OCI-LY7 (cell line): ENCODE measurements around the gene NWD2.

Source experiments
- EZH2phosphoT487 ChIP-seq: fragments of 200-600 bp; sonication (generic); IDR thresholded peaks from 2 replicates; pipeline ENCODE4 v1.6.1; 2018; ENCODE audit warnings: low read depth, borderline replicate concordance, mild to moderate bottlenecking, mixed run types, antibody characterized with exemption, low read length, moderate library complexity, mixed read lengths
- TF ChIP-seq, protein P1 (sequence below): fragments of 200-600 bp; sonication (generic); conservative IDR thresholded peaks from 2 replicates; pipeline ENCODE4 v1.5.1; 2014; ENCODE audit warnings: mild to moderate bottlenecking, antibody characterized with exemption, low read length, moderate library complexity, mixed read lengths

DNA sequence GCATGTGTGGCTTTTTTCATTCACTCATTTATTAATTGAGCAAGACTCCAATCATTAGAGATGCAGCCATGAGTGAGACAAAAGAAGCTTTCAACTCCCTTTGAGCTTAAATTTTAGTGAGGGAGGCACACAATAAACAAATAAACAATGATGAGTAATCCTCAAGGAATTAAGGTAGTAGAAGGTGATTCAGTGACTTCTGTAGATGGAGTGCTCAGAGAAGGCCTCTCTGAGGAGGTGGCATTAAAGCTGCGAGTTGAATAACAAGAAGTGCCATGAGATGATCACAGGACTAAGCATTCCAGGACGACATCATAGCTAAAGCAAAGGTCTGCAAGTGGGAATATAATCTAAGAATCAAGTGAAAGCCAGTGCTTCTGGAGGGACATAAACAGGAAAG lies 77.6 kb downstream of the NWD2 start:
- TF ChIP-seq, protein P1, sequence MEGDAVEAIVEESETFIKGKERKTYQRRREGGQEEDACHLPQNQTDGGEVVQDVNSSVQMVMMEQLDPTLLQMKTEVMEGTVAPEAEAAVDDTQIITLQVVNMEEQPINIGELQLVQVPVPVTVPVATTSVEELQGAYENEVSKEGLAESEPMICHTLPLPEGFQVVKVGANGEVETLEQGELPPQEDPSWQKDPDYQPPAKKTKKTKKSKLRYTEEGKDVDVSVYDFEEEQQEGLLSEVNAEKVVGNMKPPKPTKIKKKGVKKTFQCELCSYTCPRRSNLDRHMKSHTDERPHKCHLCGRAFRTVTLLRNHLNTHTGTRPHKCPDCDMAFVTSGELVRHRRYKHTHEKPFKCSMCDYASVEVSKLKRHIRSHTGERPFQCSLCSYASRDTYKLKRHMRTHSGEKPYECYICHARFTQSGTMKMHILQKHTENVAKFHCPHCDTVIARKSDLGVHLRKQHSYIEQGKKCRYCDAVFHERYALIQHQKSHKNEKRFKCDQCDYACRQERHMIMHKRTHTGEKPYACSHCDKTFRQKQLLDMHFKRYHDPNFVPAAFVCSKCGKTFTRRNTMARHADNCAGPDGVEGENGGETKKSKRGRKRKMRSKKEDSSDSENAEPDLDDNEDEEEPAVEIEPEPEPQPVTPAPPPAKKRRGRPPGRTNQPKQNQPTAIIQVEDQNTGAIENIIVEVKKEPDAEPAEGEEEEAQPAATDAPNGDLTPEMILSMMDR: no peak
- TF ChIP-seq EZH2phosphoT487: no peak
